Loucy (cell line): ENCODE measurements around the gene JARID2.
A peak's percentile ranks its signal among the peaks of the same experiment; 100 is the strongest.

Source experiments
- EZH2phosphoT487 ChIP-seq: fragments of 200-600 bp; IDR thresholded peaks from 2 replicates; pipeline ENCODE4 v1.6.1; 2018; ENCODE audit warnings: antibody characterized with exemption, mild to moderate bottlenecking, moderate library complexity, borderline replicate concordance
- TF ChIP-seq, protein P1 (sequence below): fragments of 200-600 bp; sonication (generic); conservative IDR thresholded peaks from 2 replicates; pipeline ENCODE4 v1.5.1; 2014; ENCODE audit warnings: mild to moderate bottlenecking, antibody characterized with exemption, low read length

DNA sequence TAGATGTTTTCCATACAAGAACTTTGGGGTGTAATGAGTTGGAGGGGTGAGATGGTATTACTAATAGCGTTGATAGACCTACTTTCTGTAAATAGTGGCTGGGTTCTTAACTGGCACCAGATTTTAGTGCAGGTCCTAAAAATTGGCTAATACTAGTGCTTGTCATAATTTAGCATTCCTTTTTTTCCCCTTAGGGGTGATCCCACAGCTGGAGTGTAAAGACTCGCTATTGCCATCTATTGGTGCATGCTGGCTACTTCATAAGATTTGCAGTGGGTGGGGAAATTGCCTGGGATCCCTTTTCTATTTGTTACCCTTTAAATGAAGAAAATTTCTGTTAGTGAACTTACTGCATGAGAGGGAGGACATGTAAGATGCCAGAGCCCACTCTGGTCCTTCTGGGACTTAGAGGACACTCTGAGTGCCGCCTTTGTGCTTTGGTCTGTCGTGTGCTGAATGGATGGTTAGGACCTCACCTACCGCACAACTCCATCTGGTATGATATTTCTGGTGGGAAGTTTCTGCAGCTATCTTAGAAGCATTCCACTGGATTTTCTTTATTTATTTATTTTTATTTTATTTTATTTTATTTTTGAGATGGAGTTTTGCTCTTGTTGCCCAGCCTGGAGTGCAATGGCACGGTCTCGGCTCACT lies 195.5 kb downstream of the JARID2 start:
- TF ChIP-seq EZH2phosphoT487, result no peak
- TF ChIP-seq, protein P1, sequence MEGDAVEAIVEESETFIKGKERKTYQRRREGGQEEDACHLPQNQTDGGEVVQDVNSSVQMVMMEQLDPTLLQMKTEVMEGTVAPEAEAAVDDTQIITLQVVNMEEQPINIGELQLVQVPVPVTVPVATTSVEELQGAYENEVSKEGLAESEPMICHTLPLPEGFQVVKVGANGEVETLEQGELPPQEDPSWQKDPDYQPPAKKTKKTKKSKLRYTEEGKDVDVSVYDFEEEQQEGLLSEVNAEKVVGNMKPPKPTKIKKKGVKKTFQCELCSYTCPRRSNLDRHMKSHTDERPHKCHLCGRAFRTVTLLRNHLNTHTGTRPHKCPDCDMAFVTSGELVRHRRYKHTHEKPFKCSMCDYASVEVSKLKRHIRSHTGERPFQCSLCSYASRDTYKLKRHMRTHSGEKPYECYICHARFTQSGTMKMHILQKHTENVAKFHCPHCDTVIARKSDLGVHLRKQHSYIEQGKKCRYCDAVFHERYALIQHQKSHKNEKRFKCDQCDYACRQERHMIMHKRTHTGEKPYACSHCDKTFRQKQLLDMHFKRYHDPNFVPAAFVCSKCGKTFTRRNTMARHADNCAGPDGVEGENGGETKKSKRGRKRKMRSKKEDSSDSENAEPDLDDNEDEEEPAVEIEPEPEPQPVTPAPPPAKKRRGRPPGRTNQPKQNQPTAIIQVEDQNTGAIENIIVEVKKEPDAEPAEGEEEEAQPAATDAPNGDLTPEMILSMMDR, result peak; percentile 91
